Thoracic aorta (tissue), 2 donors: ENCODE results near the gene SMAD6. TPM values are rescaled to one million over a fixed set of nuclear protein-coding genes. Genes with fewer than 3 reads are reported as not detected.
A peak's percentile ranks its signal among the peaks of the same experiment; 100 is the strongest.

ENCODE experiments used
- ATAC-seq: fragments of 150-250 bp; one replicate; pipeline ENCODE4 v1.8.0; 2017; ENCODE audit warnings: low read depth; ENCODE audit not compliant: insufficient number of reproducible peaks, low FRiP score
- DNase-seq: peaks from one replicate; pipeline ENCODE4 v3.0.0-alpha.2; 2020; ENCODE audit warnings: low spot score
- H3K27ac ChIP-seq, 2 donors: fragments of 200-600 bp; sonication (generic); 1 replicate in 1 of 2; 2 replicates in 1 of 2; pipeline ENCODE4 v1.5.1; 2016; ENCODE audit warnings: mild to moderate bottlenecking in 2 of 2, moderate library complexity in 2 of 2
- H3K27me3 ChIP-seq: fragments of 200-600 bp; sonication (generic); replicated peaks from 2 replicates; pipeline ENCODE4 v1.6.0; 2016; ENCODE audit warnings: mild to moderate bottlenecking; ENCODE audit not compliant: insufficient read depth
- H3K36me3 ChIP-seq: fragments of 200-600 bp; sonication (generic); one replicate; pipeline ENCODE4 v1.5.1; 2016
- H3K4me1 ChIP-seq, 2 donors: fragments of 200-600 bp; sonication (generic); 1 replicate in 1 of 2; 2 replicates in 1 of 2; pipeline versions ENCODE4 v1.5.1 to v1.6.0; 2016; ENCODE audit warnings: low read depth in 2 of 2, mild to moderate bottlenecking in 1 of 2; ENCODE audit not compliant: control insufficient read depth in 1 of 2
- H3K4me3 ChIP-seq: fragments of 200-600 bp; sonication (generic); 2 replicates; pipeline ENCODE4 v1.5.1; 2016; ENCODE audit warnings: mild to moderate bottlenecking
- H3K9me3 ChIP-seq: fragments of 200-600 bp; sonication (generic); 2 replicates; pipeline ENCODE4 v1.5.1; 2016
- total RNA-seq, 2 donors: library from RNA; depleted of rRNA; stranded (reverse); fragments of >200 nt; gene quantifications; one replicate each; pipeline versions ENCODE4 v1.1.0 to v1.2.3, GENCODE V29; 2016
- TF ChIP-seq, protein P1 (sequence below): fragments of 200-600 bp; sonication (generic); IDR thresholded peaks from one replicate; pipeline ENCODE4 v1.5.1; 2019; ENCODE audit warnings: antibody characterized with exemption

SMAD6 gene
- total RNA-seq, 2 donors from 2014 or later, result 73.3 to 113 TPM

- ATAC-seq (no peak), DNase-seq (no peak)
- Histone ChIP-seq H3K27ac (peak overlapping the region; percentile 21 to 41), H3K4me3 (no peak overlapping the region), H3K4me1 (peaks cover 0 to 14% of the 10 kb centered on the region in 2 donors), H3K27me3 (no peaks in the 10 kb centered on the region), H3K9me3 (no peaks in the 10 kb centered on the region), H3K36me3 (no peaks in the 10 kb centered on the region)
- TF ChIP-seq, protein P1, sequence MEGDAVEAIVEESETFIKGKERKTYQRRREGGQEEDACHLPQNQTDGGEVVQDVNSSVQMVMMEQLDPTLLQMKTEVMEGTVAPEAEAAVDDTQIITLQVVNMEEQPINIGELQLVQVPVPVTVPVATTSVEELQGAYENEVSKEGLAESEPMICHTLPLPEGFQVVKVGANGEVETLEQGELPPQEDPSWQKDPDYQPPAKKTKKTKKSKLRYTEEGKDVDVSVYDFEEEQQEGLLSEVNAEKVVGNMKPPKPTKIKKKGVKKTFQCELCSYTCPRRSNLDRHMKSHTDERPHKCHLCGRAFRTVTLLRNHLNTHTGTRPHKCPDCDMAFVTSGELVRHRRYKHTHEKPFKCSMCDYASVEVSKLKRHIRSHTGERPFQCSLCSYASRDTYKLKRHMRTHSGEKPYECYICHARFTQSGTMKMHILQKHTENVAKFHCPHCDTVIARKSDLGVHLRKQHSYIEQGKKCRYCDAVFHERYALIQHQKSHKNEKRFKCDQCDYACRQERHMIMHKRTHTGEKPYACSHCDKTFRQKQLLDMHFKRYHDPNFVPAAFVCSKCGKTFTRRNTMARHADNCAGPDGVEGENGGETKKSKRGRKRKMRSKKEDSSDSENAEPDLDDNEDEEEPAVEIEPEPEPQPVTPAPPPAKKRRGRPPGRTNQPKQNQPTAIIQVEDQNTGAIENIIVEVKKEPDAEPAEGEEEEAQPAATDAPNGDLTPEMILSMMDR, result no peak
Measured at GRCh38 chr15:66698971-66699370, 3.1 kb upstream of the SMAD6 start.

- no peak for DNase-seq
- Histone ChIP-seq H3K9me3 (no peaks in the 10 kb centered on the region), H3K4me3 (peak overlapping the region; percentile 84), H3K27ac (peak overlapping the region; percentile 55 to 64), H3K36me3 (no peaks in the 10 kb centered on the region), H3K27me3 (no peaks in the 10 kb centered on the region), H3K4me1 (peaks cover 10 to 23% of the 10 kb centered on the region in 2 donors)
- TF ChIP-seq, protein P1, result no peak
- no peak for ATAC-seq
Measured at GRCh38 chr15:66700412-66700801, 1.6 kb upstream of the SMAD6 start.

- Histone ChIP-seq H3K27me3 (no peaks in the 10 kb centered on the region), H3K9me3 (no peaks in the 10 kb centered on the region), H3K4me3 (peak overlapping the region; percentile 84), H3K4me1 (peaks cover 15 to 28% of the 10 kb centered on the region in 2 donors), H3K36me3 (no peaks in the 10 kb centered on the region), H3K27ac (peak overlapping the region; percentile 90 to 93)
- ATAC-seq, result peak; percentile 64
- TF ChIP-seq, protein P1, result no peak
- peak; percentile 87 for DNase-seq
Measured at GRCh38 chr15:66700802-66701421, 1.1 kb upstream of the SMAD6 start.

DNA sequence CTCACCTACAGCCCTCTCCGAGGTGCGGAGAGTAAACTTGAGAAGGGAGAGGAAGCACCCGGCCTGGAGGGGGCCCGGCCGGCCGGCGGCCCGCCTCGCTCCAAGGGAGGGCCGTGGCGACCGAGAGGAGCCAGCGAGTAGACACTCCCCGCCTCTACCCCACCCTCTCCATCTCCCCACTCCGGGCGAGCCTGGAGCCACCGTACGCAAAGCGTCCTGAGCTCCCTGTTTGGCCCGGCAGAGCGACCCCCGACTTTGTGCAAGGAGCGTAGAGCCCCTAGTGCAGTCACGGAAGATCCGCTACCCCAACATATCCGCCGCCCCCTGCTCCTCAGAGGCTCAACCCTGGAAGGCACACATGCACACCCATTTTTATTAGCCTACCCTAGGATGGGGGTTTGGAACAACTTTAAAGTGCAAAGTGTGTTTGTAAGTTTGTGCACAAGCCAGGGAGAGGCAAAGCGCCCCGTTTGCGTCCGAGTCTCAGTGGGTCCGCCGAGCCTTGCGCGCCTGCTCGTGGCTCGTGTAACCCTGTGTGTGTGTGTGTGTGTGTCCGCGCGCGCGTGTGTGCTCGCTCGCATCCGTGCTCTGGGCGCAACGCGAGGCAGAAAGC, 508 bp upstream of the SMAD6 start:
- Histone ChIP-seq H3K4me1 (peaks cover 18 to 34% of the 10 kb centered on the region in 2 donors), H3K36me3 (no peaks in the 10 kb centered on the region), H3K27ac (peak overlapping the region; percentile 90 to 93), H3K9me3 (no peaks in the 10 kb centered on the region), H3K4me3 (peak overlapping the region; percentile 84), H3K27me3 (no peaks in the 10 kb centered on the region)
- TF ChIP-seq, protein P1, result no peak
- ATAC-seq, result peak; percentile 42
- no peak for DNase-seq

DNA sequence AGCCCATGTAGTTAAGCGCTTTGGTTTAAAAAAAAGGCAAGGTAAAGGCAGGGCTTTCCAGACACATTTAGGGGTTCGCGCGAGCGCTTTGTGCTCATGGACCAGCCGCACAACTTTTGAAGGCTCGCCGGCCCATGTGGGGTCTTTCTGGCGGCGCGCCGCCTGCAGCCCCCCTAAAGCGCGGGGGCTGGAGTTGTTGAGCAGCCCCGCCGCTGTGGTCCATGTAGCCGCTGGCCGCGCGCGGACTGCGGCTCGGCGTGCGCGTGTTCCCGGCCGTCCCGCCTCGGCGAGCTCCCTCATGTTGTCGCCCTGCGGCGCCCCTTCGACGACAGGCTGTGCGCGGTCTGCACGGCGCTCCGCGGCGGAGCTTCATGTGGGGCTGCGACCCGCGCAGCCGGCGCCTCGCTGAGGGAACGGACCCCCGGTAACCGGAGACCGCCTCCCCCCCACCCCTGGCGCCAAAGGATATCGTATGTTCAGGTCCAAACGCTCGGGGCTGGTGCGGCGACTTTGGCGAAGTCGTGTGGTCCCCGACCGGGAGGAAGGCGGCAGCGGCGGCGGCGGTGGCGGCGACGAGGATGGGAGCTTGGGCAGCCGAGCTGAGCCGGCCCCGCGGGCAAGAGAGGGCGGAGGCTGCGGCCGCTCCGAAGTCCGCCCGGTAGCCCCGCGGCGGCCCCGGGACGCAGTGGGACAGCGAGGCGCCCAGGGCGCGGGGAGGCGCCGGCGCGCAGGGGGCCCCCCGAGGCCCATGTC, 927 bp downstream of the SMAD6 start:
- peaks cover 22 to 47% of the 10 kb centered on the region in 2 donors for H3K4me1 ChIP-seq

More for the DNA sequence above, 927 bp downstream of the SMAD6 start:
- H3K9me3 ChIP-seq, result no peaks in the 10 kb centered on the region
- ATAC-seq, result no peak
- peak overlapping the region; percentile 90 to 93 for H3K27ac ChIP-seq
- TF ChIP-seq, protein P1, result no peak
- no peaks in the 10 kb centered on the region for H3K27me3 ChIP-seq
- peak overlapping the region; percentile 84 for H3K4me3 ChIP-seq
- no peaks in the 10 kb centered on the region for H3K36me3 ChIP-seq
- no peak for DNase-seq
